Stimulated activated CD4-positive, alpha-beta T cell treated with anti-CD3 and anti-CD28 coated beads, Interleukin-4, amount 100 ng/mL, for 1 hour (primary cell): ENCODE results near the gene XYLB.

Source experiments
- DNase-seq: peaks from one replicate; pipeline ENCODE4 v3.0.0-alpha.2; 2020

The XYLB gene

DNA sequence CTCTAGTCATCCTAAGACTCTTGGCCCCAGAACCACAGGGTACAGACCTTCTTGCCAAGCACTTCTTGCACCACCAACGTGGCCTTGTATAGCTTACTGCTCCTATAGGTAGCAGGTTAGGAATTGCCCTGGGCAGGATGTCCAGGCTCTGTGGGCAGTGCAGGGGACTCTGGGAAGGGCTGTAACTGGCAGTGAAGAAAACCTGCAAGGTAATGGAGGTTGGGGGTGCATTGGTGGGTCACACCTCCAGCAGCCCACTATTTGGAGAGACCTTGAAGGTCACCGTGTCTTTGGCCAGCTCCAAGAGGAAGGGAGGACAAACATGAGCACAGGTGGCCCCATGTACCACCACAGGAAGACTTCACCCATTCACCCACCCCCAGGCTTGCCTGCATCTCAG, 21.3 kb upstream of the XYLB start:
- no peak for DNase-seq

DNA sequence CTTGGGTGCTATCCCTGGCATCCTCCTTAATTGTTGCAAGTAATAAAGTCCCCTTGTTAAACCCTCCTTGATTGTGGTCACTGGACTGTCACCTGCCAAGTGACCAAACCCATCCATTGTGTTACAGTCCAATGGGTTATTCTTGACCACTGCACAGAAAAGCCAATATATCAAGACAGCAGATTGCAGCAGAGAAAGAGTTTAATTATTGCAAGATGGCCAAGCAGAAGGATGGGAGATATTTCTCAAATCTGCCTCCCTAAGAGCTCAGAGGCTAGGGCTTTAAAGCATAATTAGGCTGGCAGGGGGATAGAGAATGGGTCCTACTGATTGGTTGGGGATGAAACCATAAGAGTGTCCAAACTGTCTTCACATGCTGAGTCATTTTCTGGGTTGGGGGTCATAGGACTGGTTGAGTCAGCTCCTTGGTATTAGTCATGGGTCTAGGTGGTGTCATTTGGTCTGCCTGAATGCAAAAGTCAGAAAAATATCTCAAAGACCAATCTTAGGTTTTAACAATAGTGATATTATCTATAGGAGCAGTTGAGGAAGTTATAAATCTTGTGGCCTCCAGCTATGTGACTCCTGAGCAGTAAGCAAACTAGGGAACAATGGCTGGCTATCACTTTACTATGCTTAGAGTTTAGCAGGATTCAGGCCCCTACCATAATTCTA, 19.1 kb upstream of the XYLB start:
- no peak for DNase-seq

DNA sequence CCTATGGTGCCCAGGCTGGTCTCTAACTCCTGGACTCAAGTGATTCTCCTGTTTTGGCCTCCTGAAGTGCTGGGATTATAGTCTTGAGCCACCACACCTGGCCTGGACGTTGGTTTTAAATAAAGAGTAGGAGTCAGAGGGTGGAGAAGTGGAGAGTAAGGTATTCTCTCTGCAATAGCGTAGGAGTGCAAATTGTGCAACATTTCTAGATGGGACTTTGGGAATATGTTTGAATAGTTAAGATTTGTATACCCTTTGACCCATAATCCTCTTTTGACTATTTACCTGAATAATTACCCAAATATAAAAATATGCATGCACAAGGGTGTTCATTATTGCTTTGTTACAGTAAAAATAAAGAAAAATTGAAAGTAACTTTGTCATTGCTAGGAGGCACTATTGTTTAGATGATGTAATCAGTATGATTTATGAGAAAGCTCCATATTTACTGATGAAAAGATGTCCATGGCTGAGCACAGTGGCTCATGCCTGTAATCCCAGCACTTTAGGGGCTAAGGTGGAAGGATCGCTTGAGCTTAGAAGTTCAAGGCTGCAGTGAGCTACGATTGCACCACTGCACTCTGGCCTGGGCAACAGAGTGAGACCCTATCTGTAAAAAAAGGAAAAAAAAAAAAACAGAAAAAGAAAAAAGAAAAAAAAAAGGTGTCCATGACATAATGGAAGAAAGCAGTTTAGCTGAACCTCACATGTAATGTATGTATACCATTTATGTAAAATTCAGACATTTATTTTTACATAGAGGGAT, 15.1 kb upstream of the XYLB start:
- DNase-seq, result no peak

DNA sequence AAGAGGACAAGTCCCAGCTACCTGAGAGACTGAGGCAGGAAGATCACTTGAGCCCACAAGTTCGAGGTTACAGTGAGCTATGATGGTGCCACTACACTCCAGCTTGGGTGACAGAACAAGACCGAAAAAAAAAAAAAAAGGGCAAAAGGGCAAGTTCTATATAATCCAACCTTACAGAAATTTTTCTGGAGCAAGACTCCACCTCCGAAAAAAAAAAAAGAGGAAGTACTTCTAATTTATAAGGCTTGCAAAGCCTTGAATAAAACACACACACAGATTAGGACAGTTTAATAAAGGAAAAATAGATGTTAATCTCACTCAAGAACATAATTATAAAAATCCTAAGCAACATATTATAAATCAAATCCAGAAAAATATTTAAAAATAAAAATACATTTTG, 14.4 kb upstream of the XYLB start:
- no peak for DNase-seq

GRCh38 chr3:38334142-38335055, 12.2 kb upstream of the XYLB start:
- DNase-seq, result no peak

- no peak for DNase-seq
Observed at GRCh38 chr3:38335263-38335662, 11.3 kb upstream of the XYLB start.

- no peak for DNase-seq
Observed at GRCh38 chr3:38337703-38338102, 8.9 kb upstream of the XYLB start.

DNA sequence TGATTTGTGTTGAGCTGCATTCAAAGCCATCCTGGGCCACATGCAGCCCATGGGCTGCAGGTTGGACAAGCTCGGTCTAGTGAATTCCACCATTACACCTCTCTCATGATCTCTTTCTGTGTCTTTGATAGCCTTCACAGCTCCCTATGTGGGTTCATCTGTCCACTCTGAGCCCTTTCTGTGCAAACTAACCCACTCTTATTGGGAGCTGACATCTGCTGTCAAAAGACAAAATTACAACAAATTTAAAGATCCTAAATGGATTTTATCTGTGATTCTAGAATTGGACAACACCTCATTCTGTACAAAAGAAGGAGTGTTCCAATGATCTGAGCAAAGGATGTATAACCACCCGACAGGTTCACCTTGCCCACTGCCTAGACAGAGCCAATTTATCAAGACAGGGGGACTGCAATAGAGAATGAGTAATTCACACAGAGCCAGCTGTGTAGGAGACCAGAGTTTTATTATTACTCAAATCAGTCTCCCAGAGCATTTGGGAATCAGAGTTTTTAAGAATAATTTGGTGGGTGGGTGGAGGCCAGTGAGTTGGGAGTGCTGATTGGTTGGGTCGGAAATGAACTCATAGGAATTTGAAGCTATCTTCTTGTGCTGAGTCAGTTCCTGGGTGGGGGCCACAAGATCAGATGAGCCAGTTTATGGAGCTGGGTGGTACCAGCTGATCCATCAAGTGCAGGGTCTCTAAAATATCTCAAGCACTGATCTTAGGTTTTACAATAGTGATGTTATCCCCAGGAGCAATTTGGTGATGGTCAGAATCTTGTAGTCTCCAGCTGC, 2.6 kb upstream of the XYLB start:
- no peak for DNase-seq

- no peak for DNase-seq
Observed at GRCh38 chr3:38345879-38346586, 552 bp upstream of the XYLB start.

DNA sequence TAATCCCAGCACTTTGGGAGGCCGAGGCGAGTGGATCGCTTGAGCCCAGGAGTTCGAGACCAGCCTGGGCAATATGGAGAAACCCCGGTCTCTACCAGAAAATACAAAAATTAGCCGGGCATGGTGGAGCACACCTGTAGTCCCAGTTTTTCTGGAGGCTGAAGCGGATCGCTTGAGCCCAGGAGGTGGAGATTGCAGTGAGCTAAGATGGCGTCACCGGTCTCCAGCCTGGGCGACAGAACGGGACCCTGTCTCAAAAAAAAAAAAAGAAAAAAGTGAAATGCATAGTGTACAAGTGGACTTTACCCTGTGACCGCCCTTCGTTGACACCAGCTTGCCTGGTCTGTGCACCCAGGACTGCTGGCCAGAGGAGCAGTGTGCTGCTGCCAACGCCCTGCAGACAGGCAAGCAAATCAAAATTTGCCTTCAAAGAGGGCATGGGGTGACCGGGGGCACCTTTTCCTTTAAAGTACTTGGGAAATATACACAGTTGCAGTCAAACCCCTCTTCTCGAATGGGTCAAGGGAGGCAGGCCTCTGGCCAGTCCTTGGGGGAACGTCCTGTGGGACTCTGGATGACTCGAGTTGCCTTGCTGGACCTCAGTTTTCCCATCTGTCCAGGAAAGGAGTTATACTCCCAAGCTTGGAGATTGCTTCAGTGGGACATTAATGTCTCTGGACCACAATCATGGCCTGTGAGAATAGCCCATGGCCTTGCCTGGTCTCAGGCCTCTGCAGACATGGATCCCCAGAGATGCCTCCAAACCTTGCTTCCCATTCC, 1.0 kb downstream of the XYLB start:
- no peak for DNase-seq

DNA sequence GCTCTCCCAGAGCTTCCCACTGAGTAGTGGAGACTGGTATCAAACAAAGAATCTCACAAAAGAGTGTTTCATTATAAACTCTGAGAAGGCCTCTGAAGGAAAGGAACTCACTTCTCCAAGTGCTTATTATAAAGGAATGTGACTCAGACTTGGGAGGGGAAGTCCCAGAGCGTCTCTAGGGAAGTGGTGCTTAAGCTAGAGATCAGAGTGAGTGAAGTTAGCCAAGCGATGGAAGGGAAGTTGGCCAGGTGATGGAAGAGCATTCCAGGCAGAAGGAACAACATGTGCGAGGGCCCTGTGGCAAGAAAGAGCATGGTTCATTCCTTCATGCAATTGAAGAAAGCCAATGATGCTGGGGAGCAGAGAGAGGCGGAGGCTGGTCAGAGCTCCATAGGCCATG, 2.3 kb downstream of the XYLB start:
- DNase-seq, result no peak

GRCh38 chr3:38349684-38350359, 3.2 kb downstream of the XYLB start:
- no peak for DNase-seq

GRCh38 chr3:38353151-38353550, 6.6 kb downstream of the XYLB start:
- DNase-seq, result no peak

- DNase-seq, result no peak
Observed at GRCh38 chr3:38354588-38355330, 8.2 kb downstream of the XYLB start.

- DNase-seq, result no peak
Observed at GRCh38 chr3:38359038-38359437, 12.5 kb downstream of the XYLB start.

GRCh38 chr3:38360345-38360744, 13.8 kb downstream of the XYLB start:
- DNase-seq, result no peak

GRCh38 chr3:38361496-38361895, 14.9 kb downstream of the XYLB start:
- no peak for DNase-seq

GRCh38 chr3:38362825-38363224, 16.2 kb downstream of the XYLB start:
- DNase-seq, result no peak

- no peak for DNase-seq
Observed at GRCh38 chr3:38364721-38365400, 18.3 kb downstream of the XYLB start.
